K562 (cell line): ENCODE measurements around the gene RIMBP3C. TPM values are rescaled to one million over a fixed set of nuclear protein-coding genes. Genes with fewer than 3 reads are reported as not detected.

Source experiments
- ATF1 ChIP-seq, 2 experiments: fragments of 450-650 bp in 1 of 2; IDR thresholded peaks; 2 replicates each; pipeline ENCODE4 v1.6.1; 2016; ENCODE audit warnings: missing compliant biosample characterization in 1 of 2, missing genetic modification characterization in 1 of 2
- HCFC1 ChIP-seq: IDR thresholded peaks from 2 replicates; pipeline ENCODE4 v1.6.1; 2012; ENCODE audit warnings: low read depth, low read length, improper control_type of control experiment
- HDAC6 ChIP-seq: IDR thresholded peaks from 2 replicates; pipeline ENCODE4 v1.6.1; 2012; ENCODE audit warnings: low read depth, mild to moderate bottlenecking, control low read depth, inconsistent platforms, low read length, moderate library complexity
- KAT8 ChIP-seq: fragments of 450-650 bp; IDR thresholded peaks from 2 replicates; pipeline ENCODE4 v1.6.1; 2016; ENCODE audit warnings: low read depth, mild to moderate bottlenecking
- NEUROD1 ChIP-seq: fragments of 150-350 bp; IDR thresholded peaks from 2 replicates; pipeline ENCODE4 v1.6.1; 2014; ENCODE audit warnings: borderline replicate concordance, low read length, low read depth; ENCODE audit not compliant: partially characterized antibody
- POU5F1 ChIP-seq: fragments of 150-350 bp; IDR thresholded peaks from 2 replicates; pipeline ENCODE4 v1.6.1; 2014; ENCODE audit warnings: borderline replicate concordance, low read length, low read depth, mild to moderate bottlenecking; ENCODE audit not compliant: partially characterized antibody
- XRCC5 ChIP-seq: fragments of 200-400 bp; formaldehyde crosslinking; IDR thresholded peaks from 2 replicates; pipeline ENCODE4 v1.6.1; 2017; ENCODE audit warnings: low read depth, mild to moderate bottlenecking, low read length
- ZNF165 ChIP-seq: fragments of 250-450 bp; sonication (Bioruptor Pico); IDR thresholded peaks from 2 replicates; pipeline ENCODE4 v1.4.0; 2020; ENCODE audit warnings: borderline replicate concordance
- ZNF780A ChIP-seq: fragments of 250-450 bp; sonication (Bioruptor Pico); IDR thresholded peaks from 2 replicates; pipeline ENCODE4 v1.5.0; 2021; ENCODE audit warnings: mild to moderate bottlenecking
- polyA plus RNA-seq, 8 experiments: library from polyadenylated mRNA; depleted of rRNA in 4 of 8; stranded (reverse) in 5 of 8; unstranded in 3 of 8; fragments of >200 nt; fragmentation: Nextera tagmentation in 2 of 8; fragmentation: Illumina TruSeq in 1 of 8; extraction: Ambion mirVana in 2 of 8; extraction: Trizol in 1 of 8; gene quantifications; 2 replicates each; pipeline versions ENCODE4 v1.2.1 to v1.2.3, GENCODE V29; 2011 to 2014; ENCODE audit warnings: inconsistent platforms in 1 of 8, missing spikeins in 1 of 8
- total RNA-seq, 7 experiments: library from RNA; depleted of rRNA in 6 of 7; stranded (reverse); fragments of >200 nt in 6 of 7; fragmentation: Illumina TruSeq in 2 of 7; extraction: Trizol in 2 of 7; gene quantifications; 2 replicates each; pipeline versions ENCODE4 v1.2.1 to v1.2.3, GENCODE V29; 2011 to 2021; ENCODE audit warnings: low replicate concordance in 1 of 7
- TF ChIP-seq, protein P1 (sequence below): fragments of 250-450 bp; sonication (Bioruptor Pico); IDR thresholded peaks from 2 replicates; pipeline ENCODE4 v1.8.0; 2022; ENCODE audit warnings: moderate library complexity, mild to moderate bottlenecking, inconsistent platforms
- TF ChIP-seq, protein P2 (sequence below), 3 experiments: fragments of 200-800 bp in 1 of 3; fragments of 250-450 bp in 1 of 3; fragments of 450-650 bp in 1 of 3; sonication (Bioruptor Pico) in 1 of 3; sonication (Bioruptor generic) in 1 of 3; formaldehyde crosslinking in 1 of 3; IDR thresholded peaks; 2 replicates each; pipeline versions ENCODE4 v1.6.1 to v1.8.0; 2016 to 2022; ENCODE audit warnings: mild to moderate bottlenecking in 2 of 3, missing genetic modification characterization in 2 of 3, missing compliant biosample characterization in 1 of 3, moderate library complexity in 1 of 3
- TF ChIP-seq, protein P3 (sequence below): fragments of 450-650 bp; IDR thresholded peaks from 2 replicates; pipeline ENCODE4 v1.6.1; 2016; ENCODE audit warnings: mild to moderate bottlenecking
- TF ChIP-seq, protein P4 (sequence below): sonication (generic); formaldehyde crosslinking; IDR thresholded peaks from 2 replicates; pipeline ENCODE4 v1.8.0; 2022; ENCODE audit warnings: mild to moderate bottlenecking, missing genetic modification reagents

RIMBP3C gene
- total and polyA plus RNA-seq, 9 of the 15 experiments (the other 6 are each of a cell fraction or from before 2014, with no cell fraction given): 0.09 to 0.98 (median 0.17) TPM; not detected in 2

DNA sequence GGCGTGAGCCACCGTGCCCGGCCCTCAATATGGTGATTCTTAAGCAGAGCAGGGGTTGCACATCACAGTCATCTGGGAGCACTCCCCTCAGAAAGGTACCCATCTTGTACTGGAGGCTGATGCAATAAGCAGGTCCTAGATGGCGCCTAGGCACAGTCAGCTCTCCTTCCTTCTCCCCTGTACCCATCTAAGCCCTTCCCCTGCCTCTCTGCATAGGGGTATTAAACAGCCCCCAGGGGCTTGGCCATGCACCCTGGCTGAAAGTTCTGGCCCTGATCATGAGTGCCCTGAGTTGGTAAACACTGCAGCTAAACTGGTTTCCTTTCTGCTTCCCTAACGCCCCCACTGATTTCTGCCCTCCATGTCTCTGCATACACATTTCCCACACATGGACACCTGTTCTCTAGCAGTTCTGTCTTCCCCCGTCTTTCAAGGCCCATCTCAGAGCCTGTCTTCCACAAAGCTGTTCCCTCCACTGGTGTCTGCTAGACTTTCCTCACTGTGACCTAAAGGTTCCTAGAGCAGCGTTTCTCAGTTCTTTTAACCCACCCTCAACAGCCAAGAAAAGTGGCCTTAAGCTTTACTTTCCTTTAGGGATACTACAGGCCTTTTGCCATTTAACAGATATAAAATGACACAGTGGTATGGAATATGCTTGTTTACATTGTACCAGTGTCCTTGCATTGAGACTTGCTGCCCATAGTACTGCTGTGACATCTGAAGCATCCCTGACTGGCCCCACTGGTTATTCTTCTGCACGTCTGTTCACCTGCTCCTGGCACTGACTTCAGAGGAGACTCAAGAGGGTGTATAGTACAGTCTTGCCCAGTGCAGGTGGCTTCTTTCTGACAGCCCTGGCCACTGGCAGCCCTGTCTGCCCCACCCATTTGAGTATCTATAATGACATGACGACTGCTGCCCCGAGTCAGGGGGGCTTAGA, 31.8 kb upstream of the RIMBP3C start (continued):
- TF ChIP-seq, protein P1, sequence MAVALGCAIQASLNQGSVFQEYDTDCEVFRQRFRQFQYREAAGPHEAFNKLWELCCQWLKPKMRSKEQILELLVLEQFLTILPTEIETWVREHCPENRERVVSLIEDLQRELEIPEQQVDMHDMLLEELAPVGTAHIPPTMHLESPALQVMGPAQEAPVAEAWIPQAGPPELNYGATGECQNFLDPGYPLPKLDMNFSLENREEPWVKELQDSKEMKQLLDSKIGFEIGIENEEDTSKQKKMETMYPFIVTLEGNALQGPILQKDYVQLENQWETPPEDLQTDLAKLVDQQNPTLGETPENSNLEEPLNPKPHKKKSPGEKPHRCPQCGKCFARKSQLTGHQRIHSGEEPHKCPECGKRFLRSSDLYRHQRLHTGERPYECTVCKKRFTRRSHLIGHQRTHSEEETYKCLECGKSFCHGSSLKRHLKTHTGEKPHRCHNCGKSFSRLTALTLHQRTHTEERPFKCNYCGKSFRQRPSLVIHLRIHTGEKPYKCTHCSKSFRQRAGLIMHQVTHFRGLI (CRISPR knock-in tag): no peak
- TF ChIP-seq, protein P2, sequence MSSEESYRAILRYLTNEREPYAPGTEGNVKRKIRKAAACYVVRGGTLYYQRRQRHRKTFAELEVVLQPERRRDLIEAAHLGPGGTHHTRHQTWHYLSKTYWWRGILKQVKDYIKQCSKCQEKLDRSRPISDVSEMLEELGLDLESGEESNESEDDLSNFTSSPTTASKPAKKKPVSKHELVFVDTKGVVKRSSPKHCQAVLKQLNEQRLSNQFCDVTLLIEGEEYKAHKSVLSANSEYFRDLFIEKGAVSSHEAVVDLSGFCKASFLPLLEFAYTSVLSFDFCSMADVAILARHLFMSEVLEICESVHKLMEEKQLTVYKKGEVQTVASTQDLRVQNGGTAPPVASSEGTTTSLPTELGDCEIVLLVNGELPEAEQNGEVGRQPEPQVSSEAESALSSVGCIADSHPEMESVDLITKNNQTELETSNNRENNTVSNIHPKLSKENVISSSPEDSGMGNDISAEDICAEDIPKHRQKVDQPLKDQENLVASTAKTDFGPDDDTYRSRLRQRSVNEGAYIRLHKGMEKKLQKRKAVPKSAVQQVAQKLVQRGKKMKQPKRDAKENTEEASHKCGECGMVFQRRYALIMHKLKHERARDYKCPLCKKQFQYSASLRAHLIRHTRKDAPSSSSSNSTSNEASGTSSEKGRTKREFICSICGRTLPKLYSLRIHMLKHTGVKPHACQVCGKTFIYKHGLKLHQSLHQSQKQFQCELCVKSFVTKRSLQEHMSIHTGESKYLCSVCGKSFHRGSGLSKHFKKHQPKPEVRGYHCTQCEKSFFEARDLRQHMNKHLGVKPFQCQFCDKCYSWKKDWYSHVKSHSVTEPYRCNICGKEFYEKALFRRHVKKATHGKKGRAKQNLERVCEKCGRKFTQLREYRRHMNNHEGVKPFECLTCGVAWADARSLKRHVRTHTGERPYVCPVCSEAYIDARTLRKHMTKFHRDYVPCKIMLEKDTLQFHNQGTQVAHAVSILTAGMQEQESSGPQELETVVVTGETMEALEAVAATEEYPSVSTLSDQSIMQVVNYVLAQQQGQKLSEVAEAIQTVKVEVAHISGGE (CRISPR knock-in tag; IDR thresholded peaks at IDR 0.05): no peak; a peak in 1 of 6 replicates
- TF ChIP-seq ZNF780A (CRISPR knock-in tag): no peak
- TF ChIP-seq ZNF165 (CRISPR knock-in tag): peak; percentile 67; the same call in 1 of the 2 replicates
- TF ChIP-seq KAT8: no peak
- TF ChIP-seq HDAC6: no peak; the same call in 1 of the 2 replicates
- TF ChIP-seq, protein P3, sequence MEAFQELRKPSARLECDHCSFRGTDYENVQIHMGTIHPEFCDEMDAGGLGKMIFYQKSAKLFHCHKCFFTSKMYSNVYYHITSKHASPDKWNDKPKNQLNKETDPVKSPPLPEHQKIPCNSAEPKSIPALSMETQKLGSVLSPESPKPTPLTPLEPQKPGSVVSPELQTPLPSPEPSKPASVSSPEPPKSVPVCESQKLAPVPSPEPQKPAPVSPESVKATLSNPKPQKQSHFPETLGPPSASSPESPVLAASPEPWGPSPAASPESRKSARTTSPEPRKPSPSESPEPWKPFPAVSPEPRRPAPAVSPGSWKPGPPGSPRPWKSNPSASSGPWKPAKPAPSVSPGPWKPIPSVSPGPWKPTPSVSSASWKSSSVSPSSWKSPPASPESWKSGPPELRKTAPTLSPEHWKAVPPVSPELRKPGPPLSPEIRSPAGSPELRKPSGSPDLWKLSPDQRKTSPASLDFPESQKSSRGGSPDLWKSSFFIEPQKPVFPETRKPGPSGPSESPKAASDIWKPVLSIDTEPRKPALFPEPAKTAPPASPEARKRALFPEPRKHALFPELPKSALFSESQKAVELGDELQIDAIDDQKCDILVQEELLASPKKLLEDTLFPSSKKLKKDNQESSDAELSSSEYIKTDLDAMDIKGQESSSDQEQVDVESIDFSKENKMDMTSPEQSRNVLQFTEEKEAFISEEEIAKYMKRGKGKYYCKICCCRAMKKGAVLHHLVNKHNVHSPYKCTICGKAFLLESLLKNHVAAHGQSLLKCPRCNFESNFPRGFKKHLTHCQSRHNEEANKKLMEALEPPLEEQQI: no peak
- no peak; the same call in none of the 2 replicates for TF ChIP-seq XRCC5
- TF ChIP-seq ATF1 (CRISPR knock-in tag; IDR thresholded peaks at IDR 0.05): no peak
- no peak for TF ChIP-seq ATF1 (tag; IDR thresholded peaks at IDR 0.05)
- TF ChIP-seq POU5F1: no peak
- TF ChIP-seq, protein P4, sequence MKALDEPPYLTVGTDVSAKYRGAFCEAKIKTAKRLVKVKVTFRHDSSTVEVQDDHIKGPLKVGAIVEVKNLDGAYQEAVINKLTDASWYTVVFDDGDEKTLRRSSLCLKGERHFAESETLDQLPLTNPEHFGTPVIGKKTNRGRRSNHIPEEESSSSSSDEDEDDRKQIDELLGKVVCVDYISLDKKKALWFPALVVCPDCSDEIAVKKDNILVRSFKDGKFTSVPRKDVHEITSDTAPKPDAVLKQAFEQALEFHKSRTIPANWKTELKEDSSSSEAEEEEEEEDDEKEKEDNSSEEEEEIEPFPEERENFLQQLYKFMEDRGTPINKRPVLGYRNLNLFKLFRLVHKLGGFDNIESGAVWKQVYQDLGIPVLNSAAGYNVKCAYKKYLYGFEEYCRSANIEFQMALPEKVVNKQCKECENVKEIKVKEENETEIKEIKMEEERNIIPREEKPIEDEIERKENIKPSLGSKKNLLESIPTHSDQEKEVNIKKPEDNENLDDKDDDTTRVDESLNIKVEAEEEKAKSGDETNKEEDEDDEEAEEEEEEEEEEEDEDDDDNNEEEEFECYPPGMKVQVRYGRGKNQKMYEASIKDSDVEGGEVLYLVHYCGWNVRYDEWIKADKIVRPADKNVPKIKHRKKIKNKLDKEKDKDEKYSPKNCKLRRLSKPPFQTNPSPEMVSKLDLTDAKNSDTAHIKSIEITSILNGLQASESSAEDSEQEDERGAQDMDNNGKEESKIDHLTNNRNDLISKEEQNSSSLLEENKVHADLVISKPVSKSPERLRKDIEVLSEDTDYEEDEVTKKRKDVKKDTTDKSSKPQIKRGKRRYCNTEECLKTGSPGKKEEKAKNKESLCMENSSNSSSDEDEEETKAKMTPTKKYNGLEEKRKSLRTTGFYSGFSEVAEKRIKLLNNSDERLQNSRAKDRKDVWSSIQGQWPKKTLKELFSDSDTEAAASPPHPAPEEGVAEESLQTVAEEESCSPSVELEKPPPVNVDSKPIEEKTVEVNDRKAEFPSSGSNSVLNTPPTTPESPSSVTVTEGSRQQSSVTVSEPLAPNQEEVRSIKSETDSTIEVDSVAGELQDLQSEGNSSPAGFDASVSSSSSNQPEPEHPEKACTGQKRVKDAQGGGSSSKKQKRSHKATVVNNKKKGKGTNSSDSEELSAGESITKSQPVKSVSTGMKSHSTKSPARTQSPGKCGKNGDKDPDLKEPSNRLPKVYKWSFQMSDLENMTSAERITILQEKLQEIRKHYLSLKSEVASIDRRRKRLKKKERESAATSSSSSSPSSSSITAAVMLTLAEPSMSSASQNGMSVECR (CRISPR knock-in tag): 0 out of 2 replicates have a peak, but pooled peaks have one; percentile 48
- TF ChIP-seq HCFC1: no peak
- TF ChIP-seq NEUROD1: no peak
